ENCODE results near the gene CNTNAP5.

CNTNAP5 gene

DNA sequence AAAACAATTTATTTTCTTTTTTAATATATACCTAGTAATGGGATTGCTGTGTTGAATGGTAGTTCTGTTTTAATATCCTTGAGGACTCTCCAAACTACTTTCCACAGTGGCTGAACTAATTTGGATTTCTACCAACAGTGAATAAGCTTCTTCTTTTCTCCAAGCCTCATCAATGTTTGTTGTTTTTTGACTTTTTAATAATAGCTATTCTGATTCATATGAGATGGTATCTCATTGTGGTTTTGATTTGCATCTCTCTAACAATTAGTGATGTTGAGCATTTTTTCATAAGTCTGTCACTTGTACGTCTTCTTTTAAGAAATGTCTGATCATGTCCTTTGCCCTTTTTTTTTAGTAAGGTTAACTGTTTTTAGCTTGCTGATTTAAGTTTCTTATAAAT is 863.3 kb downstream of the CNTNAP5 start:
- no peak for DNase-seq (ENCODE audit: low spot score)

DNA sequence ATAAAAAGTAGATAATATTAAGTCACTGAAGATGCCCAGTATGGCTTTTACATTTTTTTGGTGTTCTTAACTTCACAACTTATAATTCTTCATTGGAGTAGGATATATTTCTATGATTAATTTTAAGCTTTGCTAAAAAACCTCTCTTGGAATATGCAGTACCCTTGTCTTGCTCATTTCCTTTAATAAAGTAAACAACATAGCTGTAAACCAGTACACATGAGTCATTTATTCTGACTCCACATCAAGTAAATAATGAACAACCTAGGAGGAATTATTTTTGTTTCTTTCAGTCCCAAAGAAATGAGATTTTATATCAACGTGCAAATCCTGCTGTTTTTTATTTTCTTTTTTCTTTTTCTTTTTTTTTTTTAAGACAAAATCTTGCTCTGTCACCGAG is 869.1 kb downstream of the CNTNAP5 start:
- no peak for DNase-seq (ENCODE audit: low spot score)

DNA sequence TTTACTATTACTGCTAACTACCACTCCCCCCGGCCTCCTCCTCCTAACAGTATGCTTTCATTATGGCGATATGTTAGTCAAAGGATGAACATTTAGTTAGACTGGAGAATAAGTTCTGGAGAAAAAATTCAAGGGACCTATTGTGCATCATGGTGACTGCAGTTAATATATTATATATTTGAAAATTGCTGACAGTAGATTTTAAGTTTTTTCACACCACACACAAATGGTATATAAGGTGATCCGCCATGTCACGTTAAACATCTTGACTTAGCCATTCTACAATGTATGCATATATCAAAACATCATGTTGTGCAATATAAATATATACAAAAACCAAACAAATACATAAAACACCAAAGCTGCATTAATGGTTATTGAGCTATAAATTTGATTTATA is 873.7 kb downstream of the CNTNAP5 start:
- DNase-seq (ENCODE audit: low spot score), result no peak

DNA sequence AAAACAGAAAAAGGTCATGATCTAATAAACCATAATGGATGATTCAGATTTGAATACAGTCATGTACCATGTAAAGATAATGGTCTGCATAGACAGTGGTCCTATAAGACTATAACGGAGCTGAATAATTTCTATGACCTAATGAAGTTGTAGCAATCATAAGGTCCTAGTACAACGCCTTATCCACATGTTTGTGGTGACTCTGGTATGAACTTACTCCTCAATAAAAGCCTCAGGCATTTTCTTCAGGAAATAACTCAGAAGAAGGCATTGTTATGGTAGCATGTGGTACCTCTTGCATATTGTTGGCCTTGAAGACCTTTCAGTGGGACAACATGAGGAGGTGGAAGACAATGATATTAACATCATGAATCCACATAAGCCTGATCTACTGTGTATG is 883.3 kb downstream of the CNTNAP5 start:
- DNase-seq (ENCODE audit: low spot score), result no peak

DNA sequence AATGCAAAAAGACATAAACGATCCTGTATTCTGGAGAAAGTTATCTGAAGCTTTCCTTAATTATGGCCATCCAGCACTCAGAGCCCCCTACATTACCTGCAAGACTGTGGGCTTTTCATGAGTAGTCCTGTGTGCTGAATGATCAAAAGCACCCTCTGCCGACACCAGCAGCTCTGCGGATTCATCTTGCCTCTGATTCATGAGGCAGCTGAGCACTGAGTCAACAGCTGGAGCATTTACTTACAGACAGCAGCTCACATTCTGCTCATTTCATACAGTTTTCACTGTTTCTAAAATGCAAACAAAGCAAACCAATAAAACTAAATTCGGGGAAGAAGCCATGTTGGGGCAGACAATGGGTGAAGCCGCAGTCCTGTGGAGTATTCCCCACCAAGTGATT is 886.5 kb downstream of the CNTNAP5 start:
- no peak for DNase-seq (ENCODE audit: low spot score)

DNA sequence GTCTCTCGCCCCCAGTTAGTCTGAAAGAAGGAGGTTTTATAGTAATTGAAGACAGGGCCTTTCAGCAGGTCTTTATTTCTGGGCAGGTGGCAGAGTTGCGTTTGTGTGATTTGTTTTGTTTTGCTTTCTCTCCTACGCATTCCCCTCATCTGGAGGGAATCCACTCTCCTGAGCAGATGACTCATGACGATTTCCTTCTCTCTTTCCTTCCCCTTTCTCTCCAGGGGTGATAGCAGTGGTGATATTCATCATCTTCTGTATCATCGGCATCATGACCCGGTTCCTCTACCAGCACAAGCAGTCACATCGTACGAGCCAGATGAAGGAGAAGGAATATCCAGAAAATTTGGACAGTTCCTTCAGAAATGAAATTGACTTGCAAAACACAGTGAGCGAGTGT is 888.8 kb downstream of the CNTNAP5 start:
- DNase-seq (ENCODE audit: low spot score), result no peak

DNA sequence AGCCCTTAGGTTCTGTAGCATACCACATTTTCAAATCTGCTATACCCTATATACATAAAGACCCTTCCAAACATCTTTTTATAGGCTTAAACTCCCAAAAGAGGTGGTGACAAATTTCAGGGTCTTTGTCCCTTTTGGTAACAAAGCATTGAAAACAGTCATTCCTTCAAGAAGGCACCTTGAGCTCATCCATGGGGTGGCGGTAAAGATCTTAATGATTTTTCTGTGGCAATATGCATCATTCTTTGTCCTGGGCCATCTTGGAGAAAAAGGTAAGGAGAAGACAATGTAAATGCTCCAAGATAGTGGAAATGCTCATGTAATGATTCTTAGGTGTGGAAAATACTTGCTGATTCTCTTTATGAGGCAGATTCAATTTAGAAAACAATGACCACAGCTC is 890.5 kb downstream of the CNTNAP5 start:
- no peak for DNase-seq (ENCODE audit: low spot score)

DNA sequence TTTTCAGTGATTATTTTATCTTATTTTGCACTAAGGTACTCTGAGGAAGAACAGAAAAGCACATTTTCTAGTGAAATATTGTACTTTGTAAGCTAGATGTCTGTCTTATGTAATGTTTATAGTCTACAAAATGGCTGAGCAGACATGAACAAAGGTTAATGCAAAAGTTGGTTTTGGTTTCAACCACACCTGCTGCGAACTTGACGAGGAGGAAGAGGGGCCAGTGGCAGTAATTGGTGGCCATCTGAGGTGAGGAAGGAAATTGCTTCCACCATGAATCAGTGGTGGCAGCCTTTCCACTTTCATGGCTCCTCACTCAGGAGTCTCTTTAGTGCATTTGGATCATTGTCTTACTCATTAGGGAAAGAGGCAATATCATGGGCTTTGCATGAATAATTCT is 894.2 kb downstream of the CNTNAP5 start:
- no peak for DNase-seq (ENCODE audit: low spot score)

DNA sequence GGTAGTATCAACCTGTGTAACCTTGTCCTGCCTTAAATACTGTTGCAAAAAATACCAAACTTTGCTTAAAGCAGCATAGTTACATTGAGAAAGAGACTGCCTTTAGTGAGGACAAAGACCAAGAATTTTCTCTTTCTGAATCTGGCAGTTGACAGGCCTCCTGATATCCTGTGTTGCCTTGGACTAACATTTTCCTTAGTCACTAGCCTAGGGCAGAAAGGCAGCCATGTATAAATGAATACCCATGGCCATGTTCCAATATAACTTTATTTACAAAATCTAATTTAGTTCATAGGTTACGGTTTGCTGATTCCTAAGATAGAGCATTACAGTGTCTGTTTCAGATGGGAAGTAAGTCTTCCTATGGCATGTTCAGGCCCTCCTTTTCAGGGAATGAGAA is 895.4 kb downstream of the CNTNAP5 start:
- no peak for DNase-seq (ENCODE audit: low spot score)

DNA sequence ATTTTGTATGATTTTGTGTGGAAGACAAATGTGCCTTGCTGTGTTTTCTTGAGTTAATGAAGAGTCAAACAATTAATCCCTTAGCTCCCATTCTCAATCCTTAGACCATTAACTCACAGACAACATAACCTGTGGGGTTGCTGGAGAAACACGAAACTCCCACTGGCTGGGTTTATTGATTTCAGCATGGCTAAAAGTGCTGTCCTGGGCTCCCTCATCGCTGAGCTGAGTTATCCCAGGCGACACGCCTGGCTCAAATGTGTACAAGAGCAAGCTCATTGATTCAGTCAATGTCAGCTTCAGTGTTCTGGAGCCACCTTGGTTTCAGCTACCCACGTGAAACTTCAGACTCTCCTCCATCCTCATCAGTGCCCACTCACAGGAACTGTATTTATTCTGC is 896.1 kb downstream of the CNTNAP5 start:
- DNase-seq (ENCODE audit: low spot score), result no peak

DNA sequence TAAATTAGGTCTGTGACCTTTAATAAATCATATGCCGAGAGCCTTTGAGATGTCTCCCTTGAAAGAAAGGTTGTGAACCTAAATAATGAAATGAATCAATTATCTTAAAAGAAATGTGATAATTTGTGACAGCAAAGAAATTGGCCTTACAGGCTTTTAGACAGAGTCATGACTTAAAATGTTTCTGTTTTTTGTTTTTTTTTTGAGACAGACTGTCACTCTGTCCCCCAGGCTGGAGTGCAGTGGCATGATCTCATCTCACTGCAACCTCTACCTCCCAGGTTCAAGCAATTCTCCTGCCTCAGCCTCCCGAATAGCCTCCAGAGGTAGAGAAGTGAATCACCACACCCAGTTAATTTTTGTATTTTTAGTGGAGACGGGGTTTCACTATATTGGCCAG is 898.0 kb downstream of the CNTNAP5 start:
- no peak for DNase-seq (ENCODE audit: low spot score)

DNA sequence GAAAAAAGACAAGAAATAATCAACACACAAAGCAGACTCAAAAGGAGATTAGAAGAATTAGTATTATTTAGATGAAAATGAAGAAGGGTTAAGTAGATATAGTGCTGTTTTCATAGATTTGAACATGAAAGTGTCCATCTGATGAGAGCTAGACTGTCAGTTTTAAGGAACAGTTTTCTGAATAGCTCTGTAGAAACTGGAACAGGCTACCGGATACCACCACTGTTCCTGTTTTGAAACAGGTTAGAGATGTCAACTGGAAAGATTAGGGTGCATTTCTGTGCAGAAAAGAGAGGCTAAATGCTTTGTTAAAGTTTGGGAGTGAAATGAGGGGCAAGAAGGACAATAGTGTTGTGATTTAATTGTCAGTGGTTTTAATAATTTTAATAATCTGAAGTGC is 908.8 kb downstream of the CNTNAP5 start:
- DNase-seq (ENCODE audit: low spot score), result no peak

DNA sequence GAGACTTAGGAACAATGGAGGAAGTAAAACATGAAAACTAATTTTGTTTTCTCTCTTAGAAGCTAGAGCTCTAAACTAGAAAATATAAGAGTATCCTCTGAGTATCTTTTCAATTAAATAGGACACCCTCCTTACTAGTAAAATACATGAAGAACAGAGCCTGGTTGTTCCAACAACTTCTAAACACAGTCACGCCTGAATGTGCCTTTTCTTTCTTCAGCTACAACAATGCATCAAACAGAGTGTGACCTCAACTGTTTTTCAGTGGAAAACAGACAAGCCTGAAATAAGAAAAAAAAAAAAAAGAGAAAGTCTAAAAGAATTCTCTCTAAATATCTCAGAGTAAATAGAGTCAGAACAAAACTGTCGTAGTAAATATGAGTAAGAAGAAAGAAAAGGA is 928.8 kb downstream of the CNTNAP5 start:
- DNase-seq (ENCODE audit: low spot score), result no peak

DNA sequence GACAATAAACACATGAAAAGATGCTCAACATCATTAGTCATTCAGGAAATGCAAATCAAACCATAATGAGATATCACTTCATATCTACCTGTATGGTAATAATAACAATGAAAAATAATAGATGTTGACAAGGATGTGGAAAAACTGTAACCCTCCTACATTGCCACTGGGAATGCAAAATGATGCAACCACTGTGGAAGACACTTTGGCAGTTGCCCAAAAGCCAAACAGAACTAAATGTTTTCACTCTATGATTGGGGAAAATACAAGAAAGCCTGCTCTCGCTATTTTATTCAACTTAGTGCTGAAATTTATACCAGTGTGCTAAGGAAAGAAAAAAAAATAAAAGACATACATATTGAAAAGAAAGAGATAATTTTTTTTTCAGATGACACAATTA is 934.5 kb downstream of the CNTNAP5 start:
- no peak for DNase-seq (ENCODE audit: low spot score)

DNA sequence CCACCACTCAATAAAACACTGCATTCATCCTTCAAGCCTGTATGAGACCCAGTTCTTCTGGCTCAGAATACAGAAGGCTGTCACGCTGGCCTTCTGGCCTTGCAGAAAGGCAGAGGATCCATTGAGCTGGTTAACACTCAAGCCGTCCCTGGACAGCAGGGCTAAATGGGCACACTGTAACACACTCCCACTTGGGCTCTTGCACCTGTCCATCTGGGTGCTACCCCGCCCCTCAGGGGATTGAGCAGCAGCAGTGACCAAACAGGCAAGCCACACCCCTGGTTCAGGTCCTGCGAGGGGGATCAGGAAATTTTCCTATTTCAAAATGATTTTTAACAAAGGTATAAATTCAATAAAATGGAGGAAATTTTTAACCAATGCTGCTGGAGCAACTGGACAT is 936.0 kb downstream of the CNTNAP5 start:
- no peak for DNase-seq (ENCODE audit: low spot score)
